Ovary (tissue), 3 donors: Measurements from ENCODE around the gene UCK2.

Experiments used
- CTCF ChIP-seq, 3 donors: fragments of 450-650 bp in 2 of 3; fragments of 200-600 bp in 1 of 3; IDR thresholded peaks; one replicate each; pipeline versions ENCODE4 v1.5.1 to v1.8.0; 2016 to 2022; ENCODE audit warnings: antibody characterized with exemption in 3 of 3, mild to moderate bottlenecking in 1 of 3
- POLR2A ChIP-seq: fragments of 450-650 bp; IDR thresholded peaks from one replicate; pipeline ENCODE4 v1.6.1; 2017; ENCODE audit warnings: antibody characterized with exemption, mild to moderate bottlenecking, moderate library complexity
- donor health status: DM: no; HTN: no; CAD: no.

- no peak for TF ChIP-seq CTCF (IDR thresholded peaks at IDR 0.05)
- TF ChIP-seq POLR2A, result no peak
These were observed 54.9 kb downstream of the UCK2 start for GRCh38 chr1:165882168-165882837.
